CD4-positive, alpha-beta T cell treated with Interleukin-12 subunit alpha and Interleukin-12 subunit beta, for 1 hour (primary cell): Measurements from ENCODE around the gene PLEKHH1.
"Not testable (repeated sequence)": the region's sequence is repeated elsewhere in the genome, so short reads cannot be mapped to it uniquely, and the experiment has no call there.

Experiments
- DNase-seq: peaks from one replicate; pipeline ENCODE4 v3.0.0-alpha.2; 2020

Gene PLEKHH1

DNA sequence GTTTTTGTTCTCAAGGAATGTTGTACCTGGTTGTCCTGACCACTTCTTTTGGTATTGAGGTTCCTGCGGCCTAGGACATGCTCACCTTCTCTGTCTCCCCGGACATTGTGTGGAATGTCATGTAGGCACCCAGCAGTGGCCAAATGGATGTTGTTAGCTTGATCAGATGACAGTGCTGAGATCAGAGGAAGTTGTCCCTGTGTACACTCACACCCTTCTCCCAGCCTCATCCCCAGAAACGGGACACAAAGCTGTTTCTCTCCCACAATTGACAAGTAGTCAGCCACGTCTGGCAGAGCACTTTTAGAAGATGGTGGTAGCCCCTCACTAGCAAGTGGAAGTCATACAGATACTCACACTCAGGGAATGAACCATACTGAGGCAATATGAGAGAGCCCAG lies 3.0 kb downstream of the PLEKHH1 start:
- no peak for DNase-seq

DNA sequence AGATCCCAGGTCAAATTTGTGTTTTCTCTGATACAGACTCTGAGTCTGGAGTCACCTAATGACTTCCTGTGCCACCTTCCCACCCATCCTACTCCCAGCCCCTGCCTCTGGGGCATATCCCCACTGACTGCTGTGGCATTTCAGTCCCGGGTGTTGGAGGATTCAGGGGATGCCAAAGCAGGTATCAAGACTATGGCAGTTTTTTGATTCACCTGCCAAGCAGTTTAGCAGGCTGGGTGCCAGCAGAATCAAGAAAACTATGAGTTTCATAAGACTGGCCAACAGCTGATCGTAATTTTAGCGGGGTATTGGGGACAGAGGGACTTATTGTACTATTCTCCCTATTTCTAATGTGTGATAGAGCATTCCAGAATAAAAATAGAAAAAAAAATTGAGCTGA lies 4.6 kb downstream of the PLEKHH1 start:
- DNase-seq = no peak

DNA sequence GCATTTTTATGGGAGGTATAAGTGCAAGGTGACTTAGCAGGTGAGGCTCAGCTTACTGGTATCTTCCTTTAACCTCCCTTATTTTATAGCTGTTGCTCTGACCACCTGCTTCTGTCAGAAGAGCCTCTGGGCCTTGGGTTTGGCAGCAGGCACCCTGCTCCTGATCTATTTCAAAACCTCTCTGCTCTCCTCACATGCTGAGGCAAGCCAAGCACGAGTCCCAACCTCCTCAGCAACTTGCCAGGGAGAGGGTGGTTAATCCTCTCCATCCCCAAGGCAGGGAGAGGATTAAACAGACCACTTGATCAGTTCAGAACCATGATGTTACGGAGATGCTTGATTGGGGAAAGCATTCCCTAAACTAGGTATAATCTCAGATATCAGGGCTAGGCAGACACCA lies 5.4 kb downstream of the PLEKHH1 start:
- DNase-seq = no peak

DNA sequence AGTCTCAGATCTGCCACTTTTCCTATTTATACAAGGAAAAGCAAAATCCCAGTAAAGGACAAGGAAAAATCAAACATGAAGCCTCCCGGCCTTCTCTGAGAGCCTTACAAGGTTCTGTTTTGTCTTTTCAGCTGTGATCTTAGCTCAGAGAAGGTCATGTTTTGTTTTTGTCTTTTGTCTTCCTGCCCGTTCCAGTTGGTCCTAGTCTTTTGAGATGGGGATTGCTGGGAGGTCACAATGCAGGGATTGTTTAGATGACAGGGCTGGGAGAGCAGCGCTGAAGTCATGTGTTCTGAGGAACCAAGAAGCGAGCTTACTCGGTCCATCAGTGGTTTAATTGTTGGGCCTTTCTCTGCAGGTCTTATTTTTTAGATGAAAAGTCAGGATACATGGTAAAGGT lies 6.0 kb downstream of the PLEKHH1 start:
- no peak for DNase-seq

DNA sequence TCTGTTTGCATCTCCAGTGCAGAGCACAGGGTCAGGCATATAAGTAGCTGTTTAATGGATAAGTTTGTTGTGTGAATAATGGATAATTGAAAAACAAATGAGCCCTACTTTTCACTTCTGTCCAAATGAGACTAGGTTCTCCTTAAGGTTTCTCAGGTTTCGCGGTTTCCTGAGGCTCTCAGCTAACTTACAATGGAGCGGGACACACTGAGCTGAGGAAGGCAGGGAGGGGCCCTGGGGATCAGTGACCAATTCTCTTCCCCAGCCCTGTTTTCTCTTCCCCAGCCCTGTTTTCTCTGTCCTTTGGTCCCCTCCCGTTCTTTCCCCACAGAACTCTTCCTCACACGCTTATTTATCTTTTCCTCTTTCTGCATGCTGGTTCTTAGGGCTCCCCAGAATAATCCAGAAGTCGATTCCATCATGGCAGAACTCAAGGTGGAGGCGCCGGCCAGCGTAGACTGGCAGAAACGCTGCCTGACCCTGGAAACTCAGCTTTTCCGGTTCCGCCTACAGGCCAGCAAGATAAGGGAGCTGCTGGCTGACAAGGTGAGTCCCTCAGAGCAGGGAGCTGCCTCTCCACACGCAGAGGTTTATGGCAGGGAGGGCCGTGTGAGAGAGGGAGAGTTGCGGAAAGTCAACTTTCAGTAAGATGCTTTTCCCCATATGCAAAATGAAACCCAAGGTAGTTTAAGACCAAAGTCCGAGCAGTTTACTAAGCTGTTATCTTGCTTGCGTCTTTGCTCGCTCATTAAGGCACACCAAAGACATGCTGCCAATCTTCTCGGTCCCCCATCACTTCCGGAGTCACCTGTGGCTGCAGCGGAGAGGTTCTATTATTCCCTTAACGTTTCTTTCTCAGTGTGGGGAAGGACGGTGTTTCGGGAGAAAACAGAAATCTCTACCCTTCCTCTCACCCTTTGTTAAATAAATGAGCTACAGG lies 8.6 kb downstream of the PLEKHH1 start:
- no peak for DNase-seq

DNA sequence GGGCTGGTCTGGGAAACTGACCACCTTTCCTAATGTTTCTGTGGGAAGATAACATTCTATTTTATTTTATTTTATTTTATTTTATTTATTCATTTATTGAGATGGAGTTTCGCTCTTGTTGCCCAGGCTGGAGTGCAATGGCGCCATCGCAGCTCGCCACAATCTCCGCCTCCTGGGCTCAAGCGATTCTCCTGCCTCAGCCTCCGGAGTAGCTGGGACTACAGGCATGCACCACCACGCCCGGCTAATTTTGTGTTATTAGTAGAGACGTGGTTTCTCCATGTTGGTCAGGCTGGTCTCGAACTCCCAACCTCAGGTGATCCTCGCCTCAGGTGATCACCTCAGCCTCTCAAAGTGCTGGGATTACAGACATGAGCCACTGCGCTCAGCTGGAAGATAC lies 9.5 kb downstream of the PLEKHH1 start:
- not testable (repeated sequence) for DNase-seq

DNA sequence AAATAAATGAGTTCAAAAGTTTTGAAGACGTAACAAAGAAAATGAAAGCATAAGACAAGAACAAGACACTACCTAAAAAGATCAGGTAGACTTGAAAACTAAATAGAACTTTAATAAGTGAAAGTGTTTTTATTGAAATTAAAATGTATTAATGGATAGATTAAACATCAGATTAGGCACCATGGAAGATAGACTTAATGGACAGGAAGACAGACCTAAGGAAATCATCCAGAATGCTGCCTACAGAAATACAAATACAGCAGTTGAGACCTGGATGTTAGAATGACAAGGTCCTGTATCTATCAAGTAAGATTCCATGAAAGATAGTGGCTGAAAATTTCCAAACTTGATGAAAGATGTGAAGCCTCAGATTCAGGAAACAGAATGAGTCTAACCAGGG lies 11.5 kb downstream of the PLEKHH1 start:
- DNase-seq = no peak

DNA sequence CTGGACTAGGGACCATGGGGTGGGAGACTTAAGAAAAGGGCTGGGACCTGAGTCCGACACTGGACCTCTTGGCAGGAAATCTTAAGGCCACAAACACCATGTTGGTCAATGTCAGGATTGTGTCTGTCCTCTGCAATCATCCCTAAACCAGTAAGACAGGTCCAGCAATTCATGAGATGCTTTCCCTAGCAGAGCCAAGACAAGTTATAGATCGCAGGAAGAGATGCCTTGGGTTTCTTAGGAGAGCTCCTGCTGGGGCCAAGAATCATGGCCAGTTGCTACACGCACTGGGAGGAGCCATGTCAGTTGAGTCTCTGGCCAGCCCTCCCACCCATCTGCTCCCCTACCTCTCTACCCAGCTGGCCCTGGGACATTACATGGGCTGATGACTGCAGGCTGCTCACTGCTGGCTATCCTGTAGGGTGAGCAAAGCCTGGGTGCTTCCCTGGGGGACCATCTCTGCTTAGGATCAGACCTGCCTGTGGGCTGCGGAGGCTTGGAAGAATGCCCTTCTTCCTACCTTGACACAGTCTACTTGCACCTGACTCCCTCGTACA lies 14.2 kb downstream of the PLEKHH1 start:
- DNase-seq = no peak

DNA sequence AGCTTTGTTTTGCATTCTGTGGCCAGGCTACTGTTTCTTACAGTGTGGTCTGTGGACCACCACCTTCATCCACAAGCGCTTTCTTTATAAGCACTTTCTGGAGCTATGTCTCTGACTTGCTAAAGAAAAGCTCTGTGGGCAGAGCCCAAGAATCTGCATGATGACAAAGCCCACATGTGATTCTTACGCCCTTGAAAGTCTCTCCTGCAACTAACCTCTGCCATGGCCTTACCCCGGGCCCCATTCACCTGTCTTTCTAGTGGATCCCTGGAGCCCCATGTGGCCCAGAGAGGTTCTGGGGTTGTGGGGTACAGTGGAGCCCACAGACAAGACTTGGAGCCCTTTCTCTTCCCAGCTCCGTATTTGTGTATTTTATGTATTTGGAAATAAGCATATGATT lies 16.6 kb downstream of the PLEKHH1 start:
- no peak for DNase-seq

DNA sequence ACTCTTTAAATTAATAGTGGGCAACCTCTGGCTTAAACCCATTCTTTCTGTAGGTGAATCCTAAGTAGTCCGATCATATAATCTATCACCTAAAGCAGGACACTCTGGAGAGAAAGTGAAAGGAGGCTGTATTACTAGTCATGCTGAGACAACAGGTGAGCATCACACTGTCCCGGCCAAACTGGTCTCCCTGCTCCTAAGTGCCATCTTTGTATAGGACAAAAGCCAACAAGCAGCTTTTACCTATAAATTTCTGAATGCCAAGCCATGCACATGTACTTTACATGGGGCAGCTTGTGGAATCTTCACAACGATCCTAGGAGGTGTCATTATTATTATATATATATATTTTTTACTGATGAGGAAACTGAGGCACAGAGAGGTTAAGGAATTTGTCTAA lies 18.0 kb downstream of the PLEKHH1 start:
- DNase-seq = no peak

DNA sequence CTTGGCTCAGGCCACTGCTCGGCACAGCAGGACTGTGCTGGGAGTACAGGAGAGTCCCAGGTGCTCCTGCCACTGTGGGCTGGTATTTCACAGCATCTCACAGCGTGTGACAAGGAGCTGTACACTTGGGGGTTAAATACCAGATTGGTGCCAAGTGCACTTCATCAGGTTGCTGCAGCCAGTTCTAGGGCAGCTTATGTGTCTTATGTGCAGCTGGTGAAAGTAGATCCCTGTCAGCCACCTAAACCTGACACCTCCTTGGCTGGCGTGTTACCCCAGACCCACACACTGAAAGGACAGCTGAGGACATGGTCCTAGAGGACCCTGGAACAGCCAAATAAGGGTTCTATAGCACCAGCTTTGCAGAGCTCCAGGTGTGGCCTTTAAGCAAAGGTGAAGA lies 18.9 kb downstream of the PLEKHH1 start:
- no peak for DNase-seq

DNA sequence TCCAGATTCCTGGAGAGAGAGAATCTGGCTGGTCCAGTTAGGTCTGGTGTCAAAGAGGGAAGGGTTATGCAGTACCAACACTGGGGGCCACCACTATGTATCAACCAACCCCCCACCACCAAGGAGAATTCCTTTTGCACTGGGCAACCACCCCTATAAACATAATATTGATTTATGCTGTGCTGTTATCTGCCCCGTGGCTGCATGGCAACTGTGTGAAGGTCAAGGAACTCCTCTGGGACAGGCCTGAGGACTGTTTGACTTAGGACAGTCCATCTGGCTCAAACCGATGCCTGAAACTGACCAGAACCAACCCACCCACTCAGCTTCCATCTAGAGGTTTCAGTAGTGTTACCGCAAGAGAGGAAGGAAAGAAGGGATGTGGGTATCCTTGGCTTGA lies 20.5 kb downstream of the PLEKHH1 start:
- DNase-seq = no peak

DNA sequence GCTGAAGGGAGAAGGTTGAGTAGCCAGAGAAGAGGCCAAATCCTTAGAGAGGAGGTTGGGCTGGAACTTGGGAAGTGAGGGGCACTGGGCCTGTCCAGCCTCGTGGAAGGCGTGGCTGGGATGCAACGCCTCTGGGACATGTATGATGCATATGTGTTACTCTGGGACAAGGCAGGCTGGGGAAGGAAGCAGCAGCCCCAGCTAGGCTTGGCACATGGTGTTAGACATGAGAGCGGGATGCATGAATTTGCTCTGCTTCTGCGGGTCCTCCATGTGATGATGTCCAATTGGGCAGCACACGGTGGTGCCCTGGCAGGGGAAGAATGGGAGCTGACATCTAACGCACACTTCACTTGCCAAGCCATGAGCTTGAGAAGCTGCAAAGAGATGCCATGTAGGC lies 21.3 kb downstream of the PLEKHH1 start:
- no peak for DNase-seq

DNA sequence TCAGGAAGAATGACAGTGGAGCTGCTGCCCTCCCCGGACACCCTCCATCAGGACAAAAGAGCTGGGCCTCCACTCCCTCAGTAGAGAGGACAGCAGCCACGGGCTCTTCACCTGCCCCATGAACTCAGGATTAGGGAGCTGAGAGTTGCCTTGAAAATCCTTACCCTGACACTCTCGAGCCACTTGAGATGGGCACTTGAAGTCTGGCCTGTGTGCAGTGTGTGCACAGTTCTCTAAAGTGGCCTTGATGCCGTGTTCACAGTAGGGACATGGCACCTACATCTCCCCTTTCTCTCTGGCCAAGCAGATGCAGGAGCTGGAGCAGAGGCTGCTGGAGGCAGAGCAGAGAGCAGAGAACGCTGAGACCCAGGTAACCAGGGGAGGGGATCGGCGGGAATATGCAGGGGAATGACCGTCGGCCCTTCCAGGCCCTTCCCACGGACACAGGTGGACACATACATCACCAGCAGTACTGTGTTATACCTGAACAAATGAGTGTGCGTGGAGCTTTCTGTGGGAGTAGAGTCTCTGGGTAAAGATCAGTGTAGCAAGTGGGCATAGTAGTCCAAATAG lies 22.5 kb downstream of the PLEKHH1 start:
- no peak for DNase-seq

DNA sequence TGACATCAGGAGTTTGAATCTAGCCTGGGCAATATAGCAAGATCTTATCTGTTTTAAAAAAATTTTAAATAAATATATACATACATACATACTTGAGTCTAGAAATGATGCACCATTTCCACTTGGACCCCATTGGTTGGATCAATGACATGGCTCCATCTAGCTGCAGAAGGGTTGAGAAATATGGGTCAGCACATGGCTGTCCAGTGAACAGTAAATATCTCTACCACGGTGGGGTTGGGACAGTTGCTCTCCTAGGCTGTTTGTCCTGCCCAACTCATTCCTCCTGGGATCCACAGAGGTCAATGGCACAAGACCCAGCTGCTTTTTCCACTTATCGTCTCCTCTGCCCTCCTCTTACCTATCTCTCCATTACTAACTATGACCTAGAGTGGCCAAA lies 23.6 kb downstream of the PLEKHH1 start:
- no peak for DNase-seq

DNA sequence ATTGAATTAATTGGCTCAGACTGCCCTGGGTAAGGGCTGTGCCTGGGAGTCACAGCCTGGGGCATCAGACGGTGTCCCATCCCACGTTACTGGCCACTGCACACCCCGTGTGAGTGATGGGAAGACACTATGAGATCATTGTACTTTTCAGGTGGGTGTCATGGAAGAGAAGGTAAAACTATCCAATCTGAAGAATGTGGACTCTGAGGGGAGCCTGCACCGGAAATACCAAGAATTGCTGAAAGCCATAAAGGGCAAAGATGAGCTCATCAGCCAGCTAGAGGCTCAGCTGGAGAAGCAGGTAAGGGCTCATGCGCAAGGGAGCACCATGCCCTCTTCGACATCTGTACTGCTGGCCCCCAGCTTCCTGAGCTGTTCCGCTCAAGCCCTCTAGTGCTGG lies 24.0 kb downstream of the PLEKHH1 start:
- no peak for DNase-seq

DNA sequence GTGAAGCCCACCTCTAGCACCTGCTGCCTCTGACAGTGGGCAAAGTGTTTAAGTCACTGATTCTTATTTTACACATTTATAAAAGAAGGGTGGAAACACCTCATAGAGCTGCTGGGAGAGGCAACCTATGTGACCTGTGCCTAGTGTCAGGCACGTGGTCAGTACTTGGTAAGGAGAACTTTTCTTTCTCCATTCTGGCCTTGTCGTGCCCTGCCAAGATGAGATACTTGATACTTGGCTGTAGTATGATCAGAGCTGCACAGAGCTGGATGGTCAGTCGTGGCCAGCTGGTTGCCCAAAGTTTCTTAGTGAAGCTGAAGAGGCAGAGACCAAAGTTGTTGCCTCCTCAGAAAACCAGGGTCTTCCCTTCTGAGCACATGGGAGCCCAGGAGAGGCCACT lies 24.6 kb downstream of the PLEKHH1 start:
- DNase-seq = no peak

DNA sequence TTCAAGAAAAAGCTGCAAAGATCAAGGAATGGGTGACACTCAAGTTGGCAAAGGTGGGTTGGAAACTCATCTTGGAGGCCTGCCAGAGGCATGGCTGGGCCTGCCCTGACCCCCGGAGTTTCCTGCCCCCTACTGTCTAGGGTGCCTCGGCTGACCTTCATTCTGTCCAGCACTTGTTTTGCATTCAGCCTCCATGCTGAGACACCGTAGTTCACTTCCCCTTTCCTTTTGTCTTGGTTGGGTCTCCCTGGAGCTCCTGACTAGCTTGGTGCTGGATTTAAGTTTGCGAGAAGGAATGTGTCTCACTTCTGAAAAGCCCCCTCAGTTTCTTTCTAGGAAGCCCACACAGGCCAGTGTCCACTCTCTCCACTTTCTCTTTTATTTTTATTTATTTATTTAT lies 26.5 kb downstream of the PLEKHH1 start:
- no peak for DNase-seq

DNA sequence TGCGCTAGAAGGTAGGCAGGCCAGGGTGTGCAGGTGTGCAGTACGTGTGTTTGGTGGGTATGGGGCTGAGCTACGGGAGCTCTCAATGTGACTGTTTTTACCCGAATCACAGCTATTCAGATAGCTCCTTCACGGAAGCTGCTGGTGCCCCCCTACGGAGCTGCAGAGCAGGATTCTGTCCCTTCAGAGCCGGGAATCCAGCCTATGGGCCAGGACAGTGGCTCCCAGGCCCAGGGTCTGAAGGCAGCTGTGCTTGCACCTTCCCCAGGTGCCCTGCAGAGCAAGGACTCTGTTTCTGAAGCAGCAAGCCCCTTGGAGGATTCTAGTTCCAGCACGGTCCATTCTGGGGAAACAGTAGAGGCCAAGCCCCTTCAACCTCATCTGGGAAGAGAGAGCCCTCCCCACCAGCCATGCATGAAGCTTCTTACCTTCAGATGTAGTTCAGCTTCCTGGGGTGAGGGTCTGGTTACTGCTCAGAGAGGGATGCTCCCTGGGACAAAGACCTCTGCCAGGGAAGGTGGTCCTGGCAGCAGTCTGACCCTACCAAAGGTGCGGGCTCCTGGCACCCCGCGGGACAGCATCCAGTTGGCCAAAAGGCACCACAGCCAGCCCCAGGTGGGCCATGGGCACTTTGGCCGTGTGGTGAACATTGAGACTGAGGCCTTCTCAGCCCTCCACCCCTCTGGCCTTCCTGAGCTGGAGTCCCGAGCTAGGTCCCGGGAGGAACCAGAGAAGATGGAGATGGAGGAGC lies 29.1 kb downstream of the PLEKHH1 start:
- no peak for DNase-seq

DNA sequence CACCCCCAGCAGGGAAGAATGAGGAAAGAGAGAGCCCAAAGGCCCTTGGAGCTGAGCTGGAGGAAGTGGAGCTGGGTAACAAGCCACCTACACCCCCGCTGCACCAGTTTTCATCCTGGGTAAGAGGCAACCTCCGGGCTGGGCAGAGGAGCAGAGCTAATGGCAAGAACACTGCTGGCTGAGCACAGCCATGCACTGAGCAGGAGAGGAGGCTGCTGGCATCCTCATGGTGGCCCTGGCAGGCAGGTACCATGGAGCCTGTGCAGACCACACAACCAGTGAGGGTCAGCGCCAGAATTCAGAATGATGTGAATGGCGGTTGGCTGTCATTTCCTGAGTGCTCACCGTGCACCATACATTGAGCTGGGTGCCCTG lies 29.7 kb downstream of the PLEKHH1 start:
- no peak for DNase-seq

DNA sequence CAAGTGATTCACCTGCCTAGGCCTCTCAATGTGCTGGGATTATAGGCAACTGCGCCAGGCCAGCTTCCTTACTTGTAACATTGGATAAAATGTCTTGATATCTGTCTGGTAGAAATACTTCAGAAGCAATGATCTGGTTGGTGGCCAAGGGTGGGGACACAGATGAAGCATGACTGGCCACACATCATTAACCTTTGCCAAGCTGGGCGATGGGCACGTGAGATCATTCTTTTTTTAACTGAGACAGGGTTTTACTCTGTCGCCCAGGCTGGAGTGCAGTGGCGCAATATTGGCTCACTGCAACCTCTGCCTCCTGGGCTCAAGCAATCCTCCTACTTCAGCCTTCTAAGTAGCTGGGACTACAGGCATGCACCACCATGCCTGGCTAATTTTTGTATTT lies 31.1 kb downstream of the PLEKHH1 start:
- DNase-seq = no peak

DNA sequence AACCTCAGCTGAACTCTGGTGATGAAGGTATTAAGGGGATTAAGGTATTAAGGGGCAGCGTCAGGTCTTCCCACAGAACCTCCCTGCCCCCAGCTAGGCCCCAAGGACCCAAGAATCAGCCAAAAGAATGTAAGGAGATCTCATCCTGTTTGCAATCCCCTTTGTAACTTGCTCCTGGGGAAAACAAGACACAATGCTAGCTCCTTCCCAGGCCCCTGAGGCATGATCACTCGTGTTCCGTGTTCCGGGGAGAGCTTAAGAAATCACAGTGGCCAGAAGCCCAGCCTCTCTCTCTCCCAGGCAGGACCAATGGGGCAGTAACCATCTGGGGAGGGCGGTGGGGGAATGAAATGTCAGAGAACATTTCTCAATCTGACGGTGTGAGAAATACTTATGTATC lies 33.8 kb downstream of the PLEKHH1 start:
- DNase-seq = no peak

DNA sequence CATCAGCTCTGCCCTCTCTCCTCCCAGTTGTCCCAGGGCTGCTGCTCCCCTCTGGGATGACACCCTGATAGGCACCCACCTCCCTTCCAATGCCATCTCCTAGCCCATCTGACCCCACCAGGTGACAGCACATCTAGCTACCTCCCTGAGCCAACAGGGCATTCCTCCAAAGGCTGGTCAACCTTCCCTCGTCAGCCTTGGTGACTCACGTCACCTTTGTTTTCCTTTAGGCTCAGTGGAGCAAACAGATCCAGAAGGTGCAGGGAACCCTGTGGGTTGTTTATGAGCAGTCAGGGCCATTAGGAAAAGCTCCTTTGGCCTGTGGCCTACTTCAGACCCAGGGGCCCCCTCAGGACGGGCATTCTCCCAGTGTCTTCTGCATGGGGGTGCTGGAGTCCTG lies 34.6 kb downstream of the PLEKHH1 start:
- DNase-seq = no peak
